Liver (tissue), 3 donors: ENCODE results near the gene TINAGL1.

Source experiments
- EGR1 ChIP-seq, 2 donors: IDR thresholded peaks; 2 replicates each; pipeline ENCODE4 v1.6.1; 2016 to 2018; ENCODE audit warnings: antibody characterized with exemption in 2 of 2, low read depth in 2 of 2
- GABPA ChIP-seq, 2 donors: IDR thresholded peaks in 1 of 2; conservative IDR thresholded peaks in 1 of 2; 2 replicates each; pipeline ENCODE4 v1.6.1; 2016; ENCODE audit warnings: antibody characterized with exemption in 2 of 2, mild to moderate bottlenecking in 1 of 2, moderate library complexity in 1 of 2
- HNF4A ChIP-seq, 2 donors: conservative IDR thresholded peaks; 2 replicates each; pipeline ENCODE4 v1.6.1; 2016; ENCODE audit warnings: antibody characterized with exemption in 2 of 2, mild to moderate bottlenecking in 2 of 2
- JUND ChIP-seq, 2 donors: IDR thresholded peaks; 2 replicates each; pipeline ENCODE4 v1.6.1; 2016; ENCODE audit warnings: antibody characterized with exemption in 2 of 2
- RAD21 ChIP-seq, 2 donors: IDR thresholded peaks; 2 replicates each; pipeline ENCODE4 v1.6.1; 2016; ENCODE audit warnings: antibody characterized with exemption in 2 of 2, mild to moderate bottlenecking in 2 of 2
- REST ChIP-seq: IDR thresholded peaks from 2 replicates; pipeline ENCODE4 v1.6.1; 2016; ENCODE audit warnings: antibody characterized with exemption, mild to moderate bottlenecking
- TAF1 ChIP-seq: conservative IDR thresholded peaks from 2 replicates; pipeline ENCODE4 v1.6.1; 2016; ENCODE audit warnings: antibody characterized with exemption, mild to moderate bottlenecking
- YY1 ChIP-seq: IDR thresholded peaks from 2 replicates; pipeline ENCODE4 v1.6.1; 2016; ENCODE audit warnings: antibody characterized with exemption, mild to moderate bottlenecking
- TF ChIP-seq, protein P1 (sequence below): fragments of 150-350 bp; IDR thresholded peaks from 2 replicates; pipeline ENCODE4 v1.5.1; 2017; ENCODE audit warnings: improper control_type of control experiment, low read depth, low read length; ENCODE audit not compliant: missing input control
- TF ChIP-seq, protein P2 (sequence below): IDR thresholded peaks from 2 replicates; pipeline ENCODE4 v1.6.1; 2016; ENCODE audit warnings: antibody characterized with exemption
- TF ChIP-seq, protein P3 (sequence below): IDR thresholded peaks from 2 replicates; pipeline ENCODE4 v1.6.1; 2016; ENCODE audit warnings: antibody characterized with exemption
- donor health status: healthy.
- donor health status: healthy.

GRCh38 chr1:31588751-31589515 lies 12.6 kb downstream of the TINAGL1 start:
- no peak for TF ChIP-seq JUND (IDR thresholded peaks at IDR 0.05)
- no peak for TF ChIP-seq TAF1
- no peak for TF ChIP-seq YY1
- TF ChIP-seq, protein P1, sequence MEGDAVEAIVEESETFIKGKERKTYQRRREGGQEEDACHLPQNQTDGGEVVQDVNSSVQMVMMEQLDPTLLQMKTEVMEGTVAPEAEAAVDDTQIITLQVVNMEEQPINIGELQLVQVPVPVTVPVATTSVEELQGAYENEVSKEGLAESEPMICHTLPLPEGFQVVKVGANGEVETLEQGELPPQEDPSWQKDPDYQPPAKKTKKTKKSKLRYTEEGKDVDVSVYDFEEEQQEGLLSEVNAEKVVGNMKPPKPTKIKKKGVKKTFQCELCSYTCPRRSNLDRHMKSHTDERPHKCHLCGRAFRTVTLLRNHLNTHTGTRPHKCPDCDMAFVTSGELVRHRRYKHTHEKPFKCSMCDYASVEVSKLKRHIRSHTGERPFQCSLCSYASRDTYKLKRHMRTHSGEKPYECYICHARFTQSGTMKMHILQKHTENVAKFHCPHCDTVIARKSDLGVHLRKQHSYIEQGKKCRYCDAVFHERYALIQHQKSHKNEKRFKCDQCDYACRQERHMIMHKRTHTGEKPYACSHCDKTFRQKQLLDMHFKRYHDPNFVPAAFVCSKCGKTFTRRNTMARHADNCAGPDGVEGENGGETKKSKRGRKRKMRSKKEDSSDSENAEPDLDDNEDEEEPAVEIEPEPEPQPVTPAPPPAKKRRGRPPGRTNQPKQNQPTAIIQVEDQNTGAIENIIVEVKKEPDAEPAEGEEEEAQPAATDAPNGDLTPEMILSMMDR, result no peak
- no peak for TF ChIP-seq HNF4A (conservative IDR thresholded peaks at IDR 0.05)
- TF ChIP-seq EGR1 (IDR thresholded peaks at IDR 0.05; ENCODE audit: low read depth in 2 of 2), result no peak
- no peak for TF ChIP-seq RAD21 (IDR thresholded peaks at IDR 0.05)
- no peak for TF ChIP-seq REST
- TF ChIP-seq, protein P2, sequence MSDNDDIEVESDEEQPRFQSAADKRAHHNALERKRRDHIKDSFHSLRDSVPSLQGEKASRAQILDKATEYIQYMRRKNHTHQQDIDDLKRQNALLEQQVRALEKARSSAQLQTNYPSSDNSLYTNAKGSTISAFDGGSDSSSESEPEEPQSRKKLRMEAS, result no peak
- TF ChIP-seq, protein P3, sequence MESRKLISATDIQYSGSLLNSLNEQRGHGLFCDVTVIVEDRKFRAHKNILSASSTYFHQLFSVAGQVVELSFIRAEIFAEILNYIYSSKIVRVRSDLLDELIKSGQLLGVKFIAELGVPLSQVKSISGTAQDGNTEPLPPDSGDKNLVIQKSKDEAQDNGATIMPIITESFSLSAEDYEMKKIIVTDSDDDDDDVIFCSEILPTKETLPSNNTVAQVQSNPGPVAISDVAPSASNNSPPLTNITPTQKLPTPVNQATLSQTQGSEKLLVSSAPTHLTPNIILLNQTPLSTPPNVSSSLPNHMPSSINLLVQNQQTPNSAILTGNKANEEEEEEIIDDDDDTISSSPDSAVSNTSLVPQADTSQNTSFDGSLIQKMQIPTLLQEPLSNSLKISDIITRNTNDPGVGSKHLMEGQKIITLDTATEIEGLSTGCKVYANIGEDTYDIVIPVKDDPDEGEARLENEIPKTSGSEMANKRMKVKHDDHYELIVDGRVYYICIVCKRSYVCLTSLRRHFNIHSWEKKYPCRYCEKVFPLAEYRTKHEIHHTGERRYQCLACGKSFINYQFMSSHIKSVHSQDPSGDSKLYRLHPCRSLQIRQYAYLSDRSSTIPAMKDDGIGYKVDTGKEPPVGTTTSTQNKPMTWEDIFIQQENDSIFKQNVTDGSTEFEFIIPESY, result no peak
- TF ChIP-seq GABPA (IDR thresholded peaks at IDR 0.05 in 1 of 2, conservative IDR thresholded peaks at IDR 0.05 in 1 of 2), result no peak
